GM19351 (cell line): ENCODE data around the gene CD58.
A peak's percentile ranks its signal among the peaks of the same experiment; 100 is the strongest.
"Not testable (repeated sequence)": the region's sequence is repeated elsewhere in the genome, so short reads cannot be mapped to it uniquely, and the experiment has no call there.

Experiments used
- ATAC-seq: cut with Tn5 transposase; IDR thresholded peaks from one replicate; pipeline ENCODE4 v1.9.1; 2021; ENCODE audit warnings: mild to moderate bottlenecking, moderate library complexity; ENCODE audit not compliant: unreplicated experiment

Gene CD58

GRCh38 chr1:116593977-116594376 lies 23.2 kb upstream of the CD58 start:
- ATAC-seq, result not testable (repeated sequence)

DNA sequence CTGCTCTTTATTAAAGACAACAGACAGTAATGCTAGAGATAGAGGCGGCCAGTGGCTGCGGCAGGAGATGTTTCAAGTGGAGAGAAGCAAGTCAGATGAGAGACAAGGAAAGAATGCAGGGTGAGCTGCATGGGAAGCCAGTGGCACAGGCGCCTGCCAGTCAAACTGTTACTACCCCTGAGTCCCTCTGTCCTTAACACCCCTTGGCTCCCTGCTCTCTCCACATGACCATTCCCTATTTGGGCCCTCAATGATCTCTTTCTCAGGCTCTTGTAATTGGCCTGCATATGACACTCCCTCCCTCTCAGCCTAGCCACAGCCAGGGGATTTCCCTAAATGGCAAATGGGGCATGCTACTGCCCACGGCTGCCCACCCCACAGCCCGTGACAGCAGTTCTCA lies 22.6 kb upstream of the CD58 start:
- ATAC-seq, result not testable (repeated sequence)

DNA sequence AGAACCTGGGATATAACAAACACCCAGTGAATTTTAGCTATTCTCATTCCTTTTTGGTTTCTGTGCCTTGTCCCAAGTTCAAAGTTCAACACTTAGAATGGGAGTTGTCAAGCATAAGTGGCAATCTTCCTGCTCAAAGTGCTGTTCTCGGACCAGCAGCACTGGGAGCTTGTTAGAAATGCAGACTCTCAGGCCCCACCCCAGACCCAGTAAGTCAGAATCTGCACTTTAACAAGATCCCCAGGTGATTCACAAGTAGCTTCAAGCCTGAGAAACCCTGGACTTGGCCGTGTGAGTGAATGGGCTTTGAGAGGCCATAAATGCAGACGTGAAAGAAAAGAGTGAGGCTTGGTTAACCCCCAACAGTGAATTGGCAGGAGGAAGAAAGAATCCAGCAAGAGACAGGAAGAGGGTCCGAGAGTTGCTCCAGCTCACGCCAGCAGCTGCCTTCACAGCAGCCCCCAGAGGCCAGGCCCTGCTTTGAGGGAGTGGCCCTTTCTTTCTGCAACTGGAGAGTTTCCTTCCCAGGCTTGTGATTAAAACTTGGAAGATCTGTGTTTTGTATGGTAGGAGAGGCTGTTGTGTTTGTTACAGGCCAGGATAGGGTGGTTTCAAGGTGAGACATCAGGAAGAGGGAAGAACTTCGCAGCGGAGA lies 21.3 kb upstream of the CD58 start:
- ATAC-seq, result not testable (repeated sequence)

DNA sequence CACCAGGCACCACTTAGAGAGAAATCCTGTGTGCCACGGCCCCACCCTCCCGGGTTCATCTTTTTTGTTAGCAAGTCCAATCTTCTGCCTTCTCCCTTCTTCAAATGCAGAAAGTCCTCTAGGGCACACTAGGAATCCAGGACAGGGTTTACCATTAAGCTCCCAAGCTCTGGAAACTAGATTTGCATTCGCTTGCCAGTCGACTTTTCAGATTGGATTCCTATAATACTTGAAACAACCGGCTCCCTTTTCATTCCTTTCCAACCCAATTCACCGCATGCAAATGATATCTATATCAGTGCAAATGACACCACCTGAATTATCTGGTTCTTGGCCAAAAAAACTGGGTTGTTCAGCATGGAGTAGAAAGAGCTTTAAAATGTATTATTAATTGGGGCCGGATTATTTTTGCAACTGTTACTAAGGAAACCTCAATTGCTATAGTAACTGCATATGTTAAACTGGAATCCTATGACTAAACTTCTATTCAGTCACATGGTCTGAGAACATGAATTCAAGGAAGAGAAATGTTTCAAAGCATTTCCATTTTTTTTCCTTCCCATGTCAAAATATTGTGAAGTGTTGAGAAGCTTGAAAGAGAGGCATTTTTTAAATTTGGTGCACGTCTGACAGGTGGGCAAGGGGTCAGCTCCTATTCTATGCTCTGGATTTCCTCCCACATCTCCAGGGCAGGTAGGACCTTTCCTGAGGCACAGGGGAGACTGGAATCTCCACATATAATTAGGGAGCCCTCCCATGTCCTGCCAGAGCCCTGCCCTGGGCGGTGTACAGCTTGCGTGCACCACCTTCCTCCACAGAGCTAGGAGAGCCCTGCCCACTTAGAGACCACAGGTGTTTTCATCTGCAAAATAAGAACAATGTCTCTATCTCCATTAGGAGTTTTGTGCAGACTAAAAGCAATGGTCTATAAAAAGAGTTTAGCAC lies 20.5 kb upstream of the CD58 start:
- not testable (repeated sequence) for ATAC-seq

- ATAC-seq, result not testable (repeated sequence)
These were observed 19.7 kb upstream of the CD58 start for GRCh38 chr1:116590359-116591005.

DNA sequence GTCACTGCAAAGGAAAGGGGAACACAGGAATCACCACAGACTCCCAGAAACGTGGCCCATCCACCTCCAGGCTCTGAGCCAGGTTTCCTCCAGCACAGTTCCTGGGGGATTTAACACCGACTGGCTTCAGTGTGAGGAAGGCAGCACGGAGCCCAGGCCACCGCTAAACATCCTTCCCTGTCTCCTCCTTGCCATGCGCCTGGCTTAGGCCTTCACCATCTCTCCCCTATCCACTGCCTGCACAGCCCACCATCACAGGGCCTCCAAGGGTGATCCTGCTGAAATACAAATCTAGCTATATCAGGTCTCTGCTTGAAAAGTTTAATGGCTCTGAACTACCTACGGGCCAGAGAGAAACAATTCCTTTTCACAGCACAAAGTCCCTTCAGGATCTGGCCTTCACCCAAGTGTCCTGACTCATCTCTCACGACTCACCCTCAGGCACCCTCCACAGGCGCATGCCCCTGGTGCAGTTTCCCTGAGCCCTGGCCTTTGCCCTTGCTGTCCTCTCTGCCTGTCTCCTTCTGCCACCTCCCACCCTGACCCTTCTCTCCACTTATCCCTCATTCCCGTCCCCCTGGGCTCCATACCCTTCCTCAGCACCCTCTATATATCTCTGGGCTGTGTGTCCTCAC lies 18.4 kb upstream of the CD58 start:
- ATAC-seq, result not testable (repeated sequence)

GRCh38 chr1:116587501-116588227 lies 16.8 kb upstream of the CD58 start:
- no peak for ATAC-seq

- ATAC-seq, result peak; percentile 53
These were observed 15.9 kb upstream of the CD58 start for GRCh38 chr1:116586741-116587143.

DNA sequence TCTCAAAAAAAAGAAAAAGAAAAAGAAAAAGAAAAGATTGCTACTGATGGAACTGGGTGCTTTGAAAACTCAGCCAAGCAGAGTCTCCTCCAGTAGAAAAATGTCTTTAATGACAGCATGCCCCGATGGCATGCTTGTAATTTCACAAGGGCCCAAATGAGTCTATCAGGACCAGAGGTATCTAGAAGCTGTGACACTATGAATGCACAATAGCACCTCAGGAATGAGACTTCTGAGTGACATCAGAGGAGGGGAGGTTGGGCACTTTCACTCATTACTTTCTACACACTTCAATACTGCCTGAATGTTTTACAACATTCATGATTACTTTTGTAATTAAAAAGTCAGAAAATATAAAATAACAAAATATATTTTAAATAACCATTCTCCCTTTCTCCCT lies 15.1 kb upstream of the CD58 start:
- peak; percentile 48 for ATAC-seq

GRCh38 chr1:116581323-116581885 lies 10.6 kb upstream of the CD58 start:
- ATAC-seq, result no peak

- ATAC-seq, result no peak
These were observed 9.9 kb upstream of the CD58 start for GRCh38 chr1:116580446-116581322.

- no peak for ATAC-seq
These were observed 8.5 kb upstream of the CD58 start for GRCh38 chr1:116579259-116579875.

DNA sequence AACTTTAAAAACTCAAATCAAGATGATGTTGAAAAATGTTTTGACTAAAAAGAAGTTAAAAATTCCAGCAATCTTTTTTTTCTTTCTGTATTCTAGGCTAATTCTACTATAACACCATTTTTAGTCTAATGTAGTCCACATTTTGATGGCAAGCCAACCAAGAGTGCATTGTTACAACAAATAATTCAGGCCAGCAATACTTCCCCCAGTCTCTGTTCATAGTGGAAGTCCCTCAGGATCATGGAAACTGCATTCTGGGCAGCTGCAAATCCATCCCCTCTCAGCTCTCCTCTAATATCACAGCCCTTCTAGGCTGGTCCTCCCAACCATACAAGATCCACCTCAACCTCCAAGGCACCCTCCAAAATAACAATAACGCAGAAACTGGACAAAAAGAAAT lies 7.8 kb upstream of the CD58 start:
- ATAC-seq, result no peak

GRCh38 chr1:116577759-116578314 lies 7.0 kb upstream of the CD58 start:
- no peak for ATAC-seq

DNA sequence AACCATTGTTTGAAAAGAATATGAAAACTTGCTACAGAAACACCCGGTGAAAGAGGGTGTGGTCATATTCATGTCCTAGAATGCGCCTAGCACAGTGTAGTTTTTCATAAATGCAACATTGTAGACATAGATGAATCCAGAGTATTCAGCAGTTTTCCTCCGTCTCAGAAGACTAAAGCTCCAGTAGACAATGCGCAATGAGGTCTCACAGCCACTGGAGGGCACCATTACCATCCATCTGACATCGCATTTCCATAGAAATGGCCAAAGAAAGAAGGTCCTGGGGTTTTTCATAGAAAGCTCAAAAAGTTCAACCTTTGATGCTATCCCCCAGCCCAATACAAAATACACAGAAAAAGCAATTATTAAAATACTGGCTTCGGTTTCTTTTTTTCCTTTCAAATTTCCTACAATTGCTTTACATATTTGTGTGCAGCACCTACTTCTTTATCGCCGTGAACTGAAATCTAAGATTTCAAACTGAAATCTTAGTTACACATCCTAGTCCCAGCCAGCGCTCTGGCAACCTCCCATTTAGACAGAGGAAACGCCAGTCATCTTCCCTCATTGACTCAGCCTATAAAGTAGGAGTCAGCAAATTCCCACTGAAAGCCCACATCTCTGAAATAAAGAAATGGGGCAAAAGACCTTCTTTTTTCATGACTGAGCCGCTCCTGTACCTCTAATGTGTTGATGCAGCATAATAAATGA lies 3.9 kb upstream of the CD58 start:
- ATAC-seq, result no peak

DNA sequence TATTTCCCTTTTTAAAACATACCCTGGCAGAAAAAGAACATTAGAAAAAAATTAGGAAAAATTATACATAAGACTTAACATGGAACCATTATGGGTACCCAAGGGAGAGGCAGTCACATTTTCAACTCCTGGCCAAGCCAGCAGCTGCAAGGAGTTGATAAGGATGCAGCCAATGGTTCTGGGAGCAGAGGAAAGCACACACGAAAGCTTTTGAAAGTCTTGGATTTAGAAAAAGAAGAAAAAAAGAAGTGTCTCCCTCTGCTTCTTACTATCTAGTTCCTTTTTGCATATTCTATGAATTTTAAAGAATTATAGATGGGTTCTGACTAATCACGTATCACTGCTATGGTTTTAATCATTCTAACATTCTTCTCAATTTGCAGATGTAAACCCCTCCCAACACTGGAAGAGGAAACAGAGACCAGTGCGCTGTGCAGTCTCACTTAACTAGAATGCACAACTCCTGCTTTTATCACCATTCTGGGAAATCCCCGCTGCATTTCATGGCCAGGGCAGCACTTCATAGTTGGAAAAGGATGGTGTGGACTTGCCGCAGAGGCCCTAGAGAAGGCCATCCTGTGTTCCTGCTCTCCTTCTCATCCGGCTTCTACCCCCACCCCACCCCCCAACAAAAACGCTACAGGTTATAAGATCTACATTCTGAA lies 2.7 kb upstream of the CD58 start:
- ATAC-seq, result no peak

- no peak for ATAC-seq
These were observed 2.1 kb upstream of the CD58 start for GRCh38 chr1:116572771-116573430.
